Panc1 (cell line): ENCODE results near the gene ARG2.

Experiments
- POLR2AphosphoS5 ChIP-seq: IDR thresholded peaks from 2 replicates; pipeline ENCODE4 v1.6.1; 2012; ENCODE audit warnings: mild to moderate bottlenecking, low read depth, low read length, moderate library complexity
- SIN3A ChIP-seq: IDR thresholded peaks from 2 replicates; pipeline ENCODE4 v1.6.1; 2012; ENCODE audit warnings: low read depth, mild to moderate bottlenecking, low read length, moderate library complexity, borderline replicate concordance; ENCODE audit not compliant: insufficient read depth
- TCF7L2 ChIP-seq: IDR thresholded peaks from 2 replicates; pipeline ENCODE4 v1.6.1; 2011; ENCODE audit warnings: mild to moderate bottlenecking, low read depth, low read length, inconsistent platforms
- TF ChIP-seq, protein P1 (sequence below): fragments of 450-650 bp; IDR thresholded peaks from 2 replicates; pipeline ENCODE4 v1.5.1; 2017; ENCODE audit warnings: mild to moderate bottlenecking

GRCh38 chr14:67683842-67684241 lies 64.1 kb downstream of the ARG2 start:
- TF ChIP-seq, protein P1, sequence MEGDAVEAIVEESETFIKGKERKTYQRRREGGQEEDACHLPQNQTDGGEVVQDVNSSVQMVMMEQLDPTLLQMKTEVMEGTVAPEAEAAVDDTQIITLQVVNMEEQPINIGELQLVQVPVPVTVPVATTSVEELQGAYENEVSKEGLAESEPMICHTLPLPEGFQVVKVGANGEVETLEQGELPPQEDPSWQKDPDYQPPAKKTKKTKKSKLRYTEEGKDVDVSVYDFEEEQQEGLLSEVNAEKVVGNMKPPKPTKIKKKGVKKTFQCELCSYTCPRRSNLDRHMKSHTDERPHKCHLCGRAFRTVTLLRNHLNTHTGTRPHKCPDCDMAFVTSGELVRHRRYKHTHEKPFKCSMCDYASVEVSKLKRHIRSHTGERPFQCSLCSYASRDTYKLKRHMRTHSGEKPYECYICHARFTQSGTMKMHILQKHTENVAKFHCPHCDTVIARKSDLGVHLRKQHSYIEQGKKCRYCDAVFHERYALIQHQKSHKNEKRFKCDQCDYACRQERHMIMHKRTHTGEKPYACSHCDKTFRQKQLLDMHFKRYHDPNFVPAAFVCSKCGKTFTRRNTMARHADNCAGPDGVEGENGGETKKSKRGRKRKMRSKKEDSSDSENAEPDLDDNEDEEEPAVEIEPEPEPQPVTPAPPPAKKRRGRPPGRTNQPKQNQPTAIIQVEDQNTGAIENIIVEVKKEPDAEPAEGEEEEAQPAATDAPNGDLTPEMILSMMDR = no peak
- TF ChIP-seq SIN3A = no peak
- TF ChIP-seq TCF7L2 = no peak
- no peak for TF ChIP-seq POLR2AphosphoS5
